K562 (cell line): ENCODE results near the gene MATCAP1. TPM values are rescaled to one million over a fixed set of nuclear protein-coding genes. Genes with fewer than 3 reads are reported as not detected.

Experiments used
- EP300 ChIP-seq: IDR thresholded peaks from 2 replicates; pipeline ENCODE4 v1.6.1; 2012; ENCODE audit warnings: low read length, improper control_type of control experiment
- EP400 ChIP-seq: fragments of 450-650 bp; IDR thresholded peaks from 2 replicates; pipeline ENCODE4 v1.6.1; 2017; ENCODE audit warnings: antibody characterized with exemption, mild to moderate bottlenecking, moderate library complexity
- FOXK2 ChIP-seq, 2 experiments: fragments of 450-650 bp; IDR thresholded peaks in 1 of 2; conservative IDR thresholded peaks in 1 of 2; 2 replicates each; pipeline ENCODE4 v1.6.1; 2016; ENCODE audit warnings: low read depth in 2 of 2, mild to moderate bottlenecking in 1 of 2
- JUN ChIP-seq, 2 experiments: sonication (generic) in 1 of 2; formaldehyde crosslinking in 1 of 2; IDR thresholded peaks; 2 replicates each; pipeline versions ENCODE4 v1.6.1 to v1.8.0; 2012 to 2022; ENCODE audit warnings: borderline replicate concordance in 2 of 2, mild to moderate bottlenecking in 2 of 2, improper control_type of control experiment in 1 of 2, low read depth in 1 of 2, low read length in 1 of 2, missing genetic modification reagents in 1 of 2
- KDM4B ChIP-seq, 2 experiments: fragments of 450-650 bp in 1 of 2; sonication (generic) in 1 of 2; IDR thresholded peaks; 2 replicates each; pipeline ENCODE4 v1.6.1; 2016 to 2017; ENCODE audit warnings: borderline replicate concordance in 2 of 2, antibody characterized with exemption in 1 of 2, low read depth in 1 of 2, mild to moderate bottlenecking in 1 of 2
- NRF1 ChIP-seq, 2 experiments: fragments of 450-650 bp; IDR thresholded peaks in 1 of 2; conservative IDR thresholded peaks in 1 of 2; 2 replicates each; pipeline ENCODE4 v1.6.1; 2014; ENCODE audit warnings: mild to moderate bottlenecking in 2 of 2
- OTX1 ChIP-seq: fragments of 450-650 bp; formaldehyde crosslinking; IDR thresholded peaks from 2 replicates; pipeline ENCODE4 v1.4.0; 2022; ENCODE audit warnings: mild to moderate bottlenecking
- POLR2AphosphoS5 ChIP-seq: IDR thresholded peaks from 2 replicates; pipeline ENCODE4 v1.6.1; 2011; ENCODE audit warnings: mild to moderate bottlenecking, low read depth, low read length, moderate library complexity; ENCODE audit not compliant: control insufficient read depth, insufficient read depth
- RBM39 ChIP-seq: fragments of 200-400 bp; formaldehyde crosslinking; optimal IDR thresholded peaks from 2 replicates; pipeline ENCODE3; 2018; ENCODE audit warnings: low read depth, low read length
- SMARCA4 ChIP-seq: fragments of 450-650 bp; IDR thresholded peaks from 2 replicates; pipeline ENCODE4 v1.6.1; 2016
- SMARCC2 ChIP-seq: fragments of 450-650 bp; IDR thresholded peaks from 2 replicates; pipeline ENCODE4 v1.6.1; 2017; ENCODE audit warnings: antibody characterized with exemption, moderate library complexity, mild to moderate bottlenecking, low read depth
- ZBTB8A ChIP-seq: fragments of 450-650 bp; IDR thresholded peaks from 2 replicates; pipeline ENCODE4 v1.6.1; 2018; ENCODE audit warnings: mild to moderate bottlenecking, moderate library complexity; ENCODE audit not compliant: partially characterized antibody
- ZNF217 ChIP-seq: sonication (generic); formaldehyde crosslinking; IDR thresholded peaks from 2 replicates; pipeline ENCODE4 v1.8.0; 2022; ENCODE audit warnings: mild to moderate bottlenecking, missing genetic modification reagents
- ZNF695 ChIP-seq: fragments of 450-650 bp; formaldehyde crosslinking; IDR thresholded peaks from 2 replicates; pipeline ENCODE4 v1.4.0; 2020; ENCODE audit warnings: mild to moderate bottlenecking, moderate library complexity
- polyA plus RNA-seq, 8 experiments: library from polyadenylated mRNA; depleted of rRNA in 4 of 8; stranded (reverse) in 5 of 8; unstranded in 3 of 8; fragments of >200 nt; fragmentation: Nextera tagmentation in 2 of 8; fragmentation: Illumina TruSeq in 1 of 8; extraction: Ambion mirVana in 2 of 8; extraction: Trizol in 1 of 8; gene quantifications; 2 replicates each; pipeline versions ENCODE4 v1.2.1 to v1.2.3, GENCODE V29; 2011 to 2014; ENCODE audit warnings: inconsistent platforms in 1 of 8, missing spikeins in 1 of 8
- total RNA-seq, 7 experiments: library from RNA; depleted of rRNA in 6 of 7; stranded (reverse); fragments of >200 nt in 6 of 7; fragmentation: Illumina TruSeq in 2 of 7; extraction: Trizol in 2 of 7; gene quantifications; 2 replicates each; pipeline versions ENCODE4 v1.2.1 to v1.2.3, GENCODE V29; 2011 to 2021; ENCODE audit warnings: low replicate concordance in 1 of 7
- TF ChIP-seq, protein P1 (sequence below): IDR thresholded peaks from 2 replicates; pipeline ENCODE4 v1.6.1; 2011; ENCODE audit not compliant: insufficient read length; ENCODE audit errors: extremely low read depth
- TF ChIP-seq, protein P2 (sequence below): fragments of 450-650 bp; formaldehyde crosslinking; IDR thresholded peaks from 2 replicates; pipeline ENCODE4 v1.4.0; 2020; ENCODE audit warnings: mild to moderate bottlenecking
- TF ChIP-seq, protein P3 (sequence below): fragments of 250-450 bp; sonication (Bioruptor Pico); IDR thresholded peaks from 2 replicates; pipeline ENCODE4 v1.5.0; 2021
- TF ChIP-seq, protein P4 (sequence below): fragments of 250-450 bp; sonication (Bioruptor Pico); IDR thresholded peaks from 2 replicates; pipeline ENCODE4 v1.8.0; 2021; ENCODE audit warnings: mild to moderate bottlenecking, moderate library complexity

The MATCAP1 gene
- total and polyA plus RNA-seq, 9 of the 15 experiments (the other 6 are each of a cell fraction or from before 2014, with no cell fraction given), result 3.4 to 20.5 (median 10.3) TPM

DNA sequence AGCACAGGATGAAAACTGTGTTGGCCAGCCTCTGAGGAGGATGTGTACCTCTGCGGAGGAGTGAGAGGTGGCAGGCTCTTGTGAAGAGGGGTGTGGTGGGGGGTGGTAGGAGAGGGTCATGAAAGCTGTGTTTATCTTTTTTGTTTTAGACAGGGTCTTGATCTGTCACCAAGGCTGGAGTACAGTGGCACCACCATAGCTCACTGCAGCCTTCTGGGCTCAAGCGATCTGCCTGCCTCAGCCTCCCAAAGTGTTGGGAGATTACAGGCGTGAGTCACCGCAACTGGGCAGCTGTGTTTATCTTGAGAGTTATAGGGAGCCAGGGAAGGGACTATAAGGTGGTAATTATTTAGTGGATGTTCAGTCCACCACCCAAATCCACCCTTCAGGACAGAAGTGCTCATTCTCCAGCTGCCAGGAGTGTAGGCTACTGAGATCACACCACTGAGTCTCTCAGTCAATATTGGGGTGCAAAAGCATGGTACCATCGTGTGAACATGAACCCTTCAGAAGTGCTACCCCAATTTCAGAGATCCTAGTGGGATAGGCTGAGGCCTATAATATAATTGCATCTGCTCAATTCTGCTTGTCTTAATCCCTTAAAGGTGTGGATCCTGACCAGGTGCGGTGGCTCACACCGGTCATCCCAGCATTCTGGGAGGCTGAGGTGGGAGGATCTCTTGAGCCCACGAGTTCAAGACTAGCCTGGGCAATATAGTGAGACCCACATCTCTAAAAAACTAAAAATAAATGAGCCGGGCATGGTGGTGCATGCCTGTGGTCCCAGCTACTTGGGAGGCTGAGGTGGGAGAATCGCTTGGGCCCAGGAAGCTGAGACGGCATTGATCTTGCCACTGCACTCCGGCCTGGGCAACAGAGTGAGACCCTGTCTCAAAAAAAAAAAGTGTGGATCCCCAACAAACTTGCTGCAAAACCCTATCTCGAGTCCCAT is 7.0 kb upstream of the MATCAP1 start (continued):
- TF ChIP-seq EP400 (no peak), JUN (IDR thresholded peaks at IDR 0.05; ENCODE audit: borderline replicate concordance, low read depth, low read length) (peak; percentile 60; the same call in 1 of the 2 replicates), JUN (CRISPR knock-in tag; IDR thresholded peaks at IDR 0.05; ENCODE audit: borderline replicate concordance) (no peak), KDM4B (IDR thresholded peaks at IDR 0.05; ENCODE audit: borderline replicate concordance in 2 of 2, low read depth in 1 of 2) (no peak), ZBTB8A (no peak), SMARCC2 (peak; percentile 53; the same call in 1 of the 2 replicates), OTX1 (CRISPR knock-in tag) (no peak), POLR2AphosphoS5 (peak; percentile 59; the same call in 1 of the 2 replicates), ZNF695 (CRISPR knock-in tag) (no peak), SMARCA4 (peak; percentile 84), RBM39 (no peak), ZNF217 (no peak), NRF1 (conservative IDR thresholded peaks at IDR 0.05 in 1 of 2, IDR thresholded peaks at IDR 0.05 in 1 of 2) (peak in 1 of 2 experiments; percentile 28; a peak in 1 of 4 replicates), FOXK2 (conservative IDR thresholded peaks at IDR 0.05 in 1 of 2, IDR thresholded peaks at IDR 0.05 in 1 of 2; ENCODE audit: low read depth in 2 of 2) (peak; percentile 43 to 68; a peak in 1 of 4 replicates), EP300 (peak; percentile 19; the same call in 1 of the 2 replicates)
- TF ChIP-seq, protein P1, sequence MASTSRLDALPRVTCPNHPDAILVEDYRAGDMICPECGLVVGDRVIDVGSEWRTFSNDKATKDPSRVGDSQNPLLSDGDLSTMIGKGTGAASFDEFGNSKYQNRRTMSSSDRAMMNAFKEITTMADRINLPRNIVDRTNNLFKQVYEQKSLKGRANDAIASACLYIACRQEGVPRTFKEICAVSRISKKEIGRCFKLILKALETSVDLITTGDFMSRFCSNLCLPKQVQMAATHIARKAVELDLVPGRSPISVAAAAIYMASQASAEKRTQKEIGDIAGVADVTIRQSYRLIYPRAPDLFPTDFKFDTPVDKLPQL, result no peak
- TF ChIP-seq, protein P2, sequence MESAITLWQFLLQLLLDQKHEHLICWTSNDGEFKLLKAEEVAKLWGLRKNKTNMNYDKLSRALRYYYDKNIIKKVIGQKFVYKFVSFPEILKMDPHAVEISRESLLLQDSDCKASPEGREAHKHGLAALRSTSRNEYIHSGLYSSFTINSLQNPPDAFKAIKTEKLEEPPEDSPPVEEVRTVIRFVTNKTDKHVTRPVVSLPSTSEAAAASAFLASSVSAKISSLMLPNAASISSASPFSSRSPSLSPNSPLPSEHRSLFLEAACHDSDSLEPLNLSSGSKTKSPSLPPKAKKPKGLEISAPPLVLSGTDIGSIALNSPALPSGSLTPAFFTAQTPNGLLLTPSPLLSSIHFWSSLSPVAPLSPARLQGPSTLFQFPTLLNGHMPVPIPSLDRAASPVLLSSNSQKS (CRISPR knock-in tag), result no peak
- TF ChIP-seq, protein P3, sequence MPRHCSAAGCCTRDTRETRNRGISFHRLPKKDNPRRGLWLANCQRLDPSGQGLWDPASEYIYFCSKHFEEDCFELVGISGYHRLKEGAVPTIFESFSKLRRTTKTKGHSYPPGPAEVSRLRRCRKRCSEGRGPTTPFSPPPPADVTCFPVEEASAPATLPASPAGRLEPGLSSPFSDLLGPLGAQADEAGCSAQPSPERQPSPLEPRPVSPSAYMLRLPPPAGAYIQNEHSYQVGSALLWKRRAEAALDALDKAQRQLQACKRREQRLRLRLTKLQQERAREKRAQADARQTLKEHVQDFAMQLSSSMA (CRISPR knock-in tag), result no peak
- TF ChIP-seq, protein P4, sequence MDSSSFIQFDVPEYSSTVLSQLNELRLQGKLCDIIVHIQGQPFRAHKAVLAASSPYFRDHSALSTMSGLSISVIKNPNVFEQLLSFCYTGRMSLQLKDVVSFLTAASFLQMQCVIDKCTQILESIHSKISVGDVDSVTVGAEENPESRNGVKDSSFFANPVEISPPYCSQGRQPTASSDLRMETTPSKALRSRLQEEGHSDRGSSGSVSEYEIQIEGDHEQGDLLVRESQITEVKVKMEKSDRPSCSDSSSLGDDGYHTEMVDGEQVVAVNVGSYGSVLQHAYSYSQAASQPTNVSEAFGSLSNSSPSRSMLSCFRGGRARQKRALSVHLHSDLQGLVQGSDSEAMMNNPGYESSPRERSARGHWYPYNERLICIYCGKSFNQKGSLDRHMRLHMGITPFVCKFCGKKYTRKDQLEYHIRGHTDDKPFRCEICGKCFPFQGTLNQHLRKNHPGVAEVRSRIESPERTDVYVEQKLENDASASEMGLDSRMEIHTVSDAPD (CRISPR knock-in tag), result no peak
